Measurements from ENCODE around the gene RIN3. TPM values are rescaled to one million over a fixed set of nuclear protein-coding genes. Genes with fewer than 3 reads are reported as not detected.
A peak's percentile ranks its signal among the peaks of the same experiment; 100 is the strongest.

RIN3 gene
- total and polyA plus RNA-seq, 5 experiments from 2014 or later = 16.8 to 146 (median 45.8) TPM

GRCh38 chr14:92553438-92553837, 39.9 kb downstream of the RIN3 start:
- no peaks in the 10 kb centered on the region for H3K9me3 Mint-ChIP-seq
- POLR2A ChIA-PET = interaction anchor here (1.1 to 1.3 kb wide), 3 partner anchors 15 to 98 kb away, joined by 3 to 6 read pairs (median 5); no protein-coding TSS in a partner anchor
- H3K4me1 Mint-ChIP-seq = peaks cover 37 to 86% (median 82%) of the 10 kb centered on the region in 4 donors
- H3K27me3 Mint-ChIP-seq = no peaks in the 10 kb centered on the region
- H3K27ac Mint-ChIP-seq = peak overlapping the region in 4 of 10 donors; percentile 21 to 48 (median 38)
- DNase-seq = no peak
- peaks cover 0 to 7% (median 0%) of the 10 kb centered on the region in 3 donors for H3K36me3 Mint-ChIP-seq
- ATAC-seq = no peak
- peak overlapping the region in 2 of 10 donors; percentile 18 to 41 for H3K4me3 Mint-ChIP-seq

- POLR2A ChIA-PET = interaction anchor here (0.5 to 3.8 kb wide), 15 partner anchors 9 to 434 kb away, joined by 3 to 24 read pairs (median 4); partner anchors contain the start of genes CPSF2, NDUFB1 and RIN3
- peak overlapping the region; percentile 63 to 92 (median 84) for H3K27ac Mint-ChIP-seq
- ATAC-seq (peak; percentile 24 to 25), DNase-seq (no peak)
- no peaks in the 10 kb centered on the region for H3K27me3 Mint-ChIP-seq
- no peaks in the 10 kb centered on the region for H3K9me3 Mint-ChIP-seq
- H3K4me3 Mint-ChIP-seq = peak overlapping the region; percentile 16 to 78 (median 69)
- peaks cover 0 to 10% (median 6%) of the 10 kb centered on the region in 3 donors for H3K36me3 Mint-ChIP-seq
- peaks cover 35 to 87% (median 83%) of the 10 kb centered on the region in 4 donors for H3K4me1 Mint-ChIP-seq
These were observed 42.0 kb downstream of the RIN3 start for GRCh38 chr14:92555465-92556111.

GRCh38 chr14:92556255-92556741, 42.7 kb downstream of the RIN3 start:
- POLR2A ChIA-PET = interaction anchor here (0.8 to 3.8 kb wide), 13 partner anchors 8 to 435 kb away, joined by 3 to 24 read pairs (median 5); partner anchors contain the start of genes CPSF2, NDUFB1 and RIN3
- ATAC-seq = peak; percentile 12 to 24
- H3K36me3 Mint-ChIP-seq = peaks cover 0 to 12% (median 6%) of the 10 kb centered on the region in 3 donors
- H3K27me3 Mint-ChIP-seq = no peaks in the 10 kb centered on the region
- DNase-seq = no peak
- peak overlapping the region; percentile 45 to 92 (median 84) for H3K27ac Mint-ChIP-seq
- peak overlapping the region in 9 of 10 donors; percentile 11 to 78 (median 69) for H3K4me3 Mint-ChIP-seq
- no peaks in the 10 kb centered on the region for H3K9me3 Mint-ChIP-seq
- H3K4me1 Mint-ChIP-seq = peaks cover 32 to 80% (median 77%) of the 10 kb centered on the region in 4 donors

GRCh38 chr14:92556863-92557543, 43.4 kb downstream of the RIN3 start:
- H3K27ac Mint-ChIP-seq = peak overlapping the region; percentile 45 to 92 (median 84)
- no peaks in the 10 kb centered on the region for H3K9me3 Mint-ChIP-seq
- ATAC-seq (peak; percentile 75 to 82), DNase-seq (peak in 5 of 10 donors; percentile 38 to 62 (median 50))
- POLR2A ChIA-PET = interaction anchor here (1.0 to 3.8 kb wide), 12 partner anchors 9 to 96 kb away, joined by 3 to 24 read pairs (median 4); partner anchors contain the start of gene RIN3
- H3K27me3 Mint-ChIP-seq = no peaks in the 10 kb centered on the region
- H3K36me3 Mint-ChIP-seq = peaks cover 0 to 12% (median 6%) of the 10 kb centered on the region in 3 donors
- H3K4me3 Mint-ChIP-seq = peak overlapping the region in 8 of 10 donors; percentile 30 to 78 (median 69)
- peaks cover 29 to 79% (median 75%) of the 10 kb centered on the region in 4 donors for H3K4me1 Mint-ChIP-seq

- peak overlapping the region in 9 of 10 donors; percentile 20 to 86 (median 70) for H3K27ac Mint-ChIP-seq
- H3K4me3 Mint-ChIP-seq = peak overlapping the region in 3 of 10 donors; percentile 30 to 61 (median 36)
- H3K4me1 Mint-ChIP-seq = peaks cover 28 to 79% (median 75%) of the 10 kb centered on the region in 4 donors
- no peak for ATAC-seq
- no peaks in the 10 kb centered on the region for H3K9me3 Mint-ChIP-seq
- peak in 1 of 10 donors; percentile 27 for DNase-seq
- peaks cover 0 to 12% (median 6%) of the 10 kb centered on the region in 3 donors for H3K36me3 Mint-ChIP-seq
- H3K27me3 Mint-ChIP-seq = no peaks in the 10 kb centered on the region
- POLR2A ChIA-PET = interaction anchor here (1.0 to 3.8 kb wide), 5 partner anchors 9 to 47 kb away, joined by 3 to 24 read pairs (median 9); no protein-coding TSS in a partner anchor
These were observed 43.9 kb downstream of the RIN3 start for GRCh38 chr14:92557544-92557912.

GRCh38 chr14:92558319-92558718, 44.7 kb downstream of the RIN3 start:
- POLR2A ChIA-PET = interaction anchor here (1.0 to 2.1 kb wide), 3 partner anchors 8 to 28 kb away, joined by 3 to 9 read pairs (median 6); no protein-coding TSS in a partner anchor
- peaks cover 26 to 79% (median 75%) of the 10 kb centered on the region in 4 donors for H3K4me1 Mint-ChIP-seq
- no peak for DNase-seq
- H3K36me3 Mint-ChIP-seq = peaks cover 0 to 12% (median 6%) of the 10 kb centered on the region in 3 donors
- H3K27ac Mint-ChIP-seq = peak overlapping the region in 7 of 10 donors; percentile 53 to 86 (median 77)
- ATAC-seq = no peak
- H3K27me3 Mint-ChIP-seq = no peaks in the 10 kb centered on the region
- no peak overlapping the region for H3K4me3 Mint-ChIP-seq
- H3K9me3 Mint-ChIP-seq = no peaks in the 10 kb centered on the region

GRCh38 chr14:92559486-92559885, 45.9 kb downstream of the RIN3 start:
- Mint-ChIP-seq H3K4me1 (peaks cover 26 to 79% (median 77%) of the 10 kb centered on the region in 4 donors), H3K36me3 (peaks cover 0 to 16% (median 8%) of the 10 kb centered on the region in 3 donors), H3K4me3 (peak overlapping the region in 1 of 10 donors; percentile 30), H3K27ac (peak overlapping the region; percentile 3 to 91 (median 82)), H3K27me3 (no peaks in the 10 kb centered on the region), H3K9me3 (no peaks in the 10 kb centered on the region)
- ATAC-seq (no peak), DNase-seq (peak in 1 of 10 donors; percentile 24)
- POLR2A ChIA-PET = interaction anchor here (1.0 to 2.1 kb wide), 6 partner anchors 7 to 27 kb away, joined by 3 to 9 read pairs (median 5); no protein-coding TSS in a partner anchor

- Mint-ChIP-seq H3K4me1 (peaks cover 25 to 79% (median 77%) of the 10 kb centered on the region in 4 donors), H3K27ac (peak overlapping the region; percentile 44 to 91 (median 86)), H3K9me3 (peaks cover 0 to 2% (median 0%) of the 10 kb centered on the region in 9 donors), H3K27me3 (no peaks in the 10 kb centered on the region), H3K36me3 (peaks cover 0 to 16% (median 14%) of the 10 kb centered on the region in 3 donors), H3K4me3 (peak overlapping the region in 7 of 10 donors; percentile 3 to 54 (median 33))
- peak; percentile 29 to 57 for ATAC-seq
- DNase-seq = peak in 6 of 10 donors; percentile 38 to 74 (median 48)
- POLR2A ChIA-PET = interaction anchor here (0.7 to 2.1 kb wide), 7 partner anchors 11 to 50 kb away, joined by 3 to 7 read pairs (median 5); no protein-coding TSS in a partner anchor
These were observed 46.7 kb downstream of the RIN3 start for GRCh38 chr14:92560106-92560865.

GRCh38 chr14:92561906-92562479, 48.4 kb downstream of the RIN3 start:
- DNase-seq (peak in 1 of 10 donors; percentile 59), ATAC-seq (no peak)
- Mint-ChIP-seq H3K4me1 (peaks cover 11 to 67% (median 62%) of the 10 kb centered on the region in 4 donors), H3K27ac (peak overlapping the region in 7 of 10 donors; percentile 9 to 80 (median 43)), H3K27me3 (no peaks in the 10 kb centered on the region), H3K36me3 (peaks cover 3 to 24% (median 23%) of the 10 kb centered on the region in 3 donors), H3K9me3 (peaks cover 0 to 3% (median 0%) of the 10 kb centered on the region in 9 donors), H3K4me3 (no peak overlapping the region)
- POLR2A ChIA-PET = no interaction called here

- DNase-seq (peak in 1 of 10 donors; percentile 15), ATAC-seq (peak in 1 of 2 donors; percentile 55)
- Mint-ChIP-seq H3K9me3 (peaks cover 0 to 9% (median 4%) of the 10 kb centered on the region in 9 donors), H3K4me1 (peaks cover 8 to 68% (median 63%) of the 10 kb centered on the region in 4 donors), H3K36me3 (peaks cover 9 to 32% (median 26%) of the 10 kb centered on the region in 3 donors), H3K27me3 (no peaks in the 10 kb centered on the region), H3K27ac (peak overlapping the region in 6 of 10 donors; percentile 21 to 73 (median 48)), H3K4me3 (no peak overlapping the region)
- POLR2A ChIA-PET = interaction anchor here (1.0 to 3.3 kb wide), 7 partner anchors 8 to 88 kb away, joined by 3 to 25 read pairs (median 4); no protein-coding TSS in a partner anchor
These were observed 49.8 kb downstream of the RIN3 start for GRCh38 chr14:92563359-92563758.
